Occipital lobe (tissue), 2 donors: ENCODE data around the gene AIF1. TPM values are rescaled to one million over a fixed set of nuclear protein-coding genes. Genes with fewer than 3 reads are reported as not detected.

Source experiments
- DNase-seq: peaks from one replicate; lab custom pipeline; 2025; lab: John Stamatoyannopoulos, UW
- total RNA-seq: library from RNA; depleted of rRNA; stranded (reverse); fragments of >200 nt; gene quantifications from one replicate; pipeline ENCODE4 v1.2.3, GENCODE V29; 2014

AIF1 gene
- total RNA-seq, 1 donor from 2014 or later: 4.1 TPM

DNA sequence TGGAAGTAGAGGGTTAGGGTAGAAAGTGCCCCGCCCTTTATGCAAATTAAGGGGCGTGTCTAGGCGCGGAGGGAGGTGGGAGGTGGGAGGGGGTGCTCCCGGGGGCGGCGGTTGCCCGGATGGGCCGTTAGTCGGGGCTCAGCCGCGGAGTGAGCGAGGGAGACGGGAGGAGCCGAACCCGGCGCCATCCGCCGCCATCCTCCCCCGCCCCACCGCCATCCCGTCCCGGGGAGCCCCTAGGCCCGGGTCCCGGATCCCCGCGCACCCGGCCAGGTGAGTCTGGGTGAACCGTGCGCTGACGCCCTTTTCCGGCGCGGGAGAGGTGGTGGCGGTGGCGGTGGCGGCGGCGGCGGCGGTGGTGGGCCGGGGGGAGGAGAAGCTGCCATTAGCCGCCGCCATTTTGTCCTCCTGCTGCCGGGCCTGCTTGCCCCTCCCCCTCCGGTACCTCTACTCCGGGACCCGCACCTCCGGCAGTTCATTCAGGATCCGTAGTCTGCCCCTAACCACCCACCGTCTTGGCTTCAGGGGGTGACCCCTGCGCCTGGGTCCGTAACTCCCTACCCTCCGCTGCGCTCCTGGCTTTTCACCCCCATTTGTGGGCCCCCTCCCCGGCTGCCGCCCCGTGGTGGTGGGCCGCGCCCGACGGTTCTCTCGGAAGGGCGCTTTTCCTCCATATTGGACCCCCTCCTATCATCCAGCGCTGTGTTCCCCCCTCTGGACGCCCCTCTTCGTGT is 5.7 kb downstream of the AIF1 start, which contains the start of gene PRRC2A:
PRRC2A (plus strand) TSS at position 130 of the 734 bp plus-strand sequence. CDS start 2,075 bp downstream, outside the sequence.
- no peak for DNase-seq

DNA sequence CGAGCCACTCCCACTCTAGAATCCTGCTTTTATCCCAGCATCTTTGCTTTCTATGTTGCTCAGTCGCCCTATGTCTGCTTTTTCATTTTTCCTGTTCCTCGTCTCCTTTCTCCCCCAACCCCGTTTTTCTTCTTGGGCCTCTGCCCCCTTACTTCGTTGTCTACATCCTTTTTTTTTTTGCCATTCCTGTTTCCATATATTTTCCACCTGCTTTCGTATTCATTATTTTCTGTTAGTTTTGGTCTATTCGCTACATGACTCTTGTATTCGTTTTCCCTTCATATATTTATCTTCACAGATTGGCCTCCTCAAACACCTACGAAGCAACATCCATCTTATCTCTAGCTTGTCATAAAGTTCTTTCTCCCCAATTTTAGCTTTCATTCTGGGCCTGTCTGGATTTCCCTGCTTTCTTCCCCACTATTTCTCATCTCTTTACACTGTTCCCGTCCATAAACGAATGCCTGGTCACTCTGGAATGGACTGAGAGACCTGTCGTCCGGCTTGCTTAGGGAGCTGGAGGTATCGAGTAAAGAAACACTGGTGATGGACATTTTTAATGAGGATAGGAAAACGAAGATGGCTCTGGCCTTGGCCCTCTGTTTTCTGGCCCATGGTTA is 6.4 kb downstream of the AIF1 start:
- DNase-seq: no peak

DNA sequence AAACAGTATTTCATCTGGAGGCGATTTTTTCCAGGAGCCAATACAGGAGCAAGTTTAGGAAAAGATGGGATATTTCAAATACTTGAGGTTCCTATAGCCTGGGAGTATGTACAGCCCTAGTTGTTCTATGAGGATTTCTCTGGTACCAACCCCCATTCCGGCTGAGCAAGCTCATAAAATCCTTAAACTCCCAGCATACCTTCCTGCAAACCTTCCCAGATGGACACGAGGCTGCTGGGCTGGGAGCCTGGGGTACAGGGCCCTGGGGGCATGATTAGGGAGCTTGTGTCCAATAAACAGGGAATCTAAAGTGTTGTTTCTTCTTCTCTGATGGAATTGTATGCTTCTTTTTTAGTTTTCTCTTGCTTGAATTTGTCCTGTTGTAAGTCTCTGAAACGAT is 7.0 kb downstream of the AIF1 start:
- no peak for DNase-seq

DNA sequence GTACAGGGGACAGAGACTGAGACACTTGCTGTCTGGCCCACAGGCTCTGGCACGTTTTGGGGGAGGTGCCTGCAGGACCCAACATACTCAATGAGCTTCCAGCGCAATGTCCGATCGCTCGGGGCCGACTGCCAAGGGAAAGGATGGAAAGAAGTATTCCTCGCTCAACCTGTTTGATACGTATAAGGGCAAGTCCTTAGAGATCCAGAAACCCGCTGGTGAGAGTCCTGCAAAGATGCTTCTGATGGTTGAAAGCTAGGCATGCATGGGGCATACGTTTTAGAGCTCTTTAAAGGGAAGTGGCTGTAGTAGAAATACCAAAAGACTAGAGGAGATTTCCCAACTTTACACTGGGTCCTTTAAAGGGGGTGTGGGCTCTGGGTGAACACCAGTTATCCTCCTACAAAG is 7.7 kb downstream of the AIF1 start:
- no peak for DNase-seq

DNA sequence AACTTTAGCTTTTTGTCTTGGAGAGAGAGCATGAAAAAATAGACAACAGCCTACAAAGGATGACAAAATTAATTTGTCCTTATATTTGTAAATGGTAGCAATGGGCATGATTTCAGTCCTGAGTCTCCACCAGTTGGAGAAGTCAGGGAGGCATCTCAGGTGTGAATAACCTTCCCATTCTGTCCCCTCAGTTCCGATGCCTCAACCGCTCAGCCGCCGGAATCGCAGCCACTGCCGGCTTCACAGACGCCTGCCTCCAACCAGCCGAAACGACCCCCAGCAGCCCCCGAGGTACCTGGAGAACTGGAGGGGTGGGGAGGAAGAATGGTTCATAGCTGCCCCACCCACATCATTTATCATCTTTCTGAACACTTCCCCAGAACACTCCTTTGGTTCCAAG is 9.0 kb downstream of the AIF1 start:
- no peak for DNase-seq

DNA sequence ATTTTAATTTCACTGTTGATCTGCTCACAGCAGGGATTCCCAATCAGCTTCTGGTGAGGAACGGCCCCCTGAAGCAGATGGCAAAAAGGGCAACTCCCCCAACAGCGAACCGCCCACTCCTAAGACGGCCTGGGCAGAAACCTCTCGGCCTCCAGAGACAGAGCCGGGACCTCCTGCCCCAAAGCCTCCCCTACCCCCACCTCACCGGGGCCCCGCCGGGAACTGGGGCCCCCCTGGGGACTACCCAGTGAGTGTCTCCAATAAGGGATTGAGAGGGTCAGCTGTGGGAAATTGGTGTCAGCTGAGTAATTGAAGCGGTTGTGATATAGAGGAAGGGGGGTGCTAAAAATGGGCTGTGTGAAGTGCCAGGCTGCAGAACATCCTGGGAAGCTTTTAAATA is 11.9 kb downstream of the AIF1 start:
- no peak for DNase-seq

DNA sequence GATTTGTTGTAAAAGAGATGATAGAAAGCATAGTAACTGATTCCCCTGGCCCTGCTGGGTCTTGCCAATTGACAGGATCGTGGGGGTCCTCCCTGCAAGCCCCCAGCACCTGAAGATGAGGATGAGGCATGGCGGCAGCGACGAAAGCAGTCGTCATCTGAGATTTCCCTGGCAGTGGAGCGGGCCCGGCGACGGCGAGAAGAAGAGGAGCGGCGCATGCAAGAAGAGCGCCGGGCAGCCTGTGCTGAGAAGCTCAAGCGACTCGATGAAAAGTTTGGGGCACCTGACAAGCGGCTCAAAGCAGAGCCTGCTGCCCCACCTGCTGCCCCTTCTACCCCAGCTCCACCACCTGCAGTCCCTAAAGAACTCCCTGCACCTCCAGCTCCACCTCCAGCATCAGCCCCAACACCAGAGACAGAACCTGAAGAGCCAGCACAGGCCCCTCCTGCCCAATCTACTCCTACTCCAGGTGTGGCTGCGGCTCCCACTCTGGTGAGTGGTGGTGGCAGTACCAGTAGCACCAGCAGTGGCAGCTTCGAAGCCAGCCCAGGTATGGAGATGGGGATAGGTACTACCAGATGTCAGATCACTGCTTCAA is 12.8 kb downstream of the AIF1 start:
- no peak for DNase-seq

DNA sequence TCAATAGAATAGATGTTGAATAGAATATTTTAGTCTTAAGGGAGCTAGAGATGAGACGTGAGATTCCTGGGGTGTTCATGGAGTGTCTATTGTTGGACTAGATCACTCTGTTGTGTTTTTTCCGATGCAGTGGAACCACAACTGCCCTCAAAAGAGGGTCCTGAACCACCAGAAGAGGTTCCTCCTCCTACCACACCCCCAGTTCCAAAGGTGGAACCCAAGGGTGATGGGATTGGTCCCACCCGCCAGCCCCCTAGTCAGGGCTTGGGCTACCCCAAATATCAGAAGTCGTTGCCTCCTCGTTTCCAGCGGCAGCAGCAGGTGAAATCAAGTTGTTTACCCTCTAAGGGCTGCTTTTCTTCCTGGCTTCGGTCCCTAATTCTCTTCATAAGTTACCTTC is 14.0 kb downstream of the AIF1 start:
- no peak for DNase-seq

DNA sequence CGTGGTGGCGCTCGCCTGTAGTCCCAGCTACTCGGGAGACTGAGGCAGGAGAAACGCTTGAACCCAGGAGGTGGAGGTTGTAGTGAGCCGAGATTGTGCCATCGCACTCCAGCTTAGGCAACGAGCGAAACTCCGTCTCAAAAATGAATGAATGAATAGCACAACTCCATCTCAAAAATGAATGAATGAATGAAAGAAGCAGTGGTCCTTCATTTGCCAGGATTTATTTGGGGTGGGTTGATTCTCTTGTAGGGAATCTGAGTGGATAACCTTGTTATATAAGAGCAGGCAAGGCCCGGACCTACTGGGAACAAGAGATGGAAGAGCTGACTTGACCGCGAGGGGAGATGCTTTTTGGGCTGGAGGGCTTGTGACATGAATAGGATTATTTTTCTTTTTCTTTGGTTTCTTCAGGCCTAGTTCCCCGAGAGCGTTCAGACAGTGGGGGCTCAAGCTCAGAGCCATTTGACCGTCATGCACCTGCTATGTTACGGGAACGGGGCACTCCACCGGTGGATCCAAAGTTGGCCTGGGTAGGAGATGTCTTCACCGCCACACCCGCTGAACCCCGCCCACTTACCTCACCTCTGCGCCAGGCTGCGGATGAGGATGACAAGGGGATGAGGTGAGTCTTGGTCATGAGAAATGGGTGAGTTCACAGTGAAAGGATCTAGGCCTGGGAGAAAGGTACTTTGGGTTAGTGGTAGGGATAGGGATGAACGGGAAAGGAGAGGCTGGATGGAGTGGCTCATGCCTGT is 15.3 kb downstream of the AIF1 start:
- no peak for DNase-seq

DNA sequence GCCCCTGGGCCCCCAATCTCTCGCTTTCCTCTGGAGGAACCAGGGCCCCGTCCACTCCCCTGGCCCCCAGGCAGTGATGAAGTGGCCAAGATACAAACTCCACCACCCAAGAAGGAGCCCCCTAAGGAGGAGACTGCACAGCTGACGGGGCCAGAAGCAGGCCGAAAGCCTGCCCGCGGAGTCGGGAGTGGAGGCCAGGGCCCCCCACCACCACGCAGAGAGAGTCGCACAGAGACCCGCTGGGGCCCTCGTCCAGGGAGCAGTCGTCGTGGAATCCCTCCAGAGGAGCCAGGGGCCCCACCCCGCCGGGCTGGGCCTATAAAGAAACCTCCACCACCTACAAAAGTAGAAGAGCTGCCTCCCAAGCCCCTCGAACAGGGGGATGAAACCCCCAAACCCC is 16.2 kb downstream of the AIF1 start:
- DNase-seq: no peak

DNA sequence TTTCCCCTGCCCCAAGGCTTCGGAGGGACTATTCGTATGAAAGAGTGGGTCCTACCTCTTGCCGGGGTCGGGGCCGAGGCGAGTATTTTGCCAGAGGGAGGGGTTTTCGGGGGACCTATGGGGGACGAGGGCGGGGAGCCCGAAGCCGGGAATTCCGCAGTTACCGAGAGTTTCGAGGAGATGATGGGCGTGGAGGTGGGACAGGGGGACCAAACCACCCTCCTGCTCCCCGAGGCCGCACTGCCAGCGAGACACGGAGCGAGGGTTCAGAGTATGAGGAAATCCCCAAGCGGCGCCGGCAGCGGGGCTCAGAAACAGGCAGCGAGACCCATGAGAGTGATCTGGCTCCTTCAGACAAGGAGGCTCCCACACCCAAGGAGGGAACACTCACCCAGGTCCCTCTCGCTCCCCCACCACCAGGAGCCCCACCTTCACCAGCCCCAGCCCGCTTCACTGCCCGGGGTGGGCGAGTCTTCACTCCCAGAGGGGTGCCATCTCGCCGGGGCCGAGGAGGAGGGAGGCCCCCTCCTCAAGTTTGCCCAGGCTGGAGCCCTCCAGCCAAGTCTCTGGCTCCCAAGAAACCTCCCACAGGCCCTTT is 16.7 kb downstream of the AIF1 start:
- no peak for DNase-seq

DNA sequence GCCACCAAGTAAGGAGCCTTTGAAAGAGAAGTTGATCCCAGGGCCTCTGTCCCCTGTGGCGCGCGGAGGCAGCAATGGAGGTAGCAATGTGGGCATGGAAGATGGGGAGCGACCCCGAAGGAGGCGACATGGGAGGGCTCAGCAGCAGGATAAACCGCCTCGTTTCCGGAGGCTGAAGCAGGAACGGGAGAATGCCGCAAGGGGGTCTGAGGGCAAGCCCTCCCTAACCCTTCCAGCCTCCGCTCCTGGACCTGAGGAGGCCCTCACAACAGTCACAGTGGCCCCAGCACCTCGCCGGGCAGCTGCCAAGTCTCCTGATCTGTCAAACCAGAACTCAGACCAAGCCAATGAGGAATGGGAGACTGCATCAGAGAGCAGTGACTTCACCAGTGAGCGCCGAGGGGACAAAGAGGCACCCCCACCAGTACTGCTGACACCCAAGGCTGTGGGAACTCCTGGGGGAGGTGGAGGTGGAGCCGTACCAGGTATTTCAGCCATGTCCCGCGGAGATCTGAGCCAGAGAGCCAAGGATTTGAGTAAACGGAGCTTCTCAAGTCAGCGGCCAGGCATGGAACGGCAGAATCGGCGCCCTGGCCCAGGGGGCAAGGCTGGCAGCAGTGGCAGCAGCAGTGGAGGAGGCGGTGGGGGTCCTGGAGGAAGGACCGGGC is 17.4 kb downstream of the AIF1 start:
- no peak for DNase-seq

DNA sequence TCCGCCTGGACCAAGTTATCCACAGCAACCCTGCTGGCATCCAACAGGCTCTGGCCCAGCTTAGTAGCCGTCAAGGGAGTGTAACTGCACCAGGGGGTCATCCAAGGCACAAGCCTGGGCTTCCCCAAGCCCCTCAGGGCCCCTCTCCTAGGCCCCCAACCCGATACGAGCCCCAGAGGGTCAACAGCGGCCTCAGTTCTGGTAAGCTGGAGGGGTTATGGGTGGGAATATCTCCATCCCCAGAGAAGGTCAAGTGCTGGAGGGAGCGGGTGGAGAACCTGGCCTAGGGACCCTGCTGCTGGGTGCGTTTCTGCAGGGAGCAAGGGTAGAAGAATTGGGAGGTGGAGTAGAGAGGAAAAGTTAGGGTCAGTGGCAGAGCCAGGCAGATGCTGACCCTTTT is 18.4 kb downstream of the AIF1 start:
- DNase-seq: no peak

DNA sequence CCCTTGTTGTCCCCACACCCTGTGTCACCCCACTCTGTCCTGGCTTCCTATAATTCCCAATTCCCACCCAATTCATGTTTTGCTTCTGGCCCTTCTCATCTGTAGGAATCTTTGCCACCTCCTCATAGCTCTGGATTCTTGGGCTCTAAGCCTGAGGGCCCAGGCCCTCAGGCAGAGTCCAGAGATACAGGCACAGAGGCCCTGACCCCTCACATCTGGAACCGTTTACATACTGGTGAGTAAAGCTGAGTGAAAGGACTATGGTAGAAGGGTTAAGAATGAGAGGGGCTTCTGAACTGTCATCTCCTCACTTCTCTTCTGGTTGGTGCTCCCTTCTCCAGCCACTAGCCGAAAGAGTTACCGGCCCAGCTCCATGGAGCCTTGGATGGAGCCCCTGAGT is 19.1 kb downstream of the AIF1 start:
- no peak for DNase-seq

DNA sequence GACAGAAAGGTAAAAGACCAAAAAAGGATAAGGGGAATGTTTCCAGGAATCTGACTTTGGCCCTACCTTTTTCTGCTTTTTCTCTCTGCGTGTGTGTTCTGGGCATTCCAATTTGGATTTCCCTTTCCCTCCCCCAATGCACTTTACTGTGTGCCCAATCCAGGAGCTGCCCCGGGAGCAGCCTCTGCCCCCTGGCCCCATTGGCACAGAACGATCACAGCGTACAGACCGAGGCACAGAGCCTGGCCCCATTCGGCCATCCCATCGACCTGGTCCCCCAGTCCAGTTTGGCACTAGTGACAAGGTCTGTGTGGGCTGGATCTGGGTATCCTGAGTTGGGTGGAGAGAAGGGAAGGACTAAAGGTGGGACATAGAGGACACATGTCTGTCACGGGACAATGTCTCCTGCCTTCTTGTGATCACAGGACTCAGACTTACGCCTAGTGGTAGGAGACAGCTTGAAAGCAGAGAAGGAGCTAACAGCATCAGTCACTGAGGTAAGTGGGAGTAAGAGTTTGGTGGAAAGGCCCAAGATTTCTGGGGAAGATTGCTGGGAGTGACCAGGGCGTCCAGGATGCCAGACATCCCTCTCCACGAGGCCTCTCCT is 20.0 kb downstream of the AIF1 start:
- no peak for DNase-seq

DNA sequence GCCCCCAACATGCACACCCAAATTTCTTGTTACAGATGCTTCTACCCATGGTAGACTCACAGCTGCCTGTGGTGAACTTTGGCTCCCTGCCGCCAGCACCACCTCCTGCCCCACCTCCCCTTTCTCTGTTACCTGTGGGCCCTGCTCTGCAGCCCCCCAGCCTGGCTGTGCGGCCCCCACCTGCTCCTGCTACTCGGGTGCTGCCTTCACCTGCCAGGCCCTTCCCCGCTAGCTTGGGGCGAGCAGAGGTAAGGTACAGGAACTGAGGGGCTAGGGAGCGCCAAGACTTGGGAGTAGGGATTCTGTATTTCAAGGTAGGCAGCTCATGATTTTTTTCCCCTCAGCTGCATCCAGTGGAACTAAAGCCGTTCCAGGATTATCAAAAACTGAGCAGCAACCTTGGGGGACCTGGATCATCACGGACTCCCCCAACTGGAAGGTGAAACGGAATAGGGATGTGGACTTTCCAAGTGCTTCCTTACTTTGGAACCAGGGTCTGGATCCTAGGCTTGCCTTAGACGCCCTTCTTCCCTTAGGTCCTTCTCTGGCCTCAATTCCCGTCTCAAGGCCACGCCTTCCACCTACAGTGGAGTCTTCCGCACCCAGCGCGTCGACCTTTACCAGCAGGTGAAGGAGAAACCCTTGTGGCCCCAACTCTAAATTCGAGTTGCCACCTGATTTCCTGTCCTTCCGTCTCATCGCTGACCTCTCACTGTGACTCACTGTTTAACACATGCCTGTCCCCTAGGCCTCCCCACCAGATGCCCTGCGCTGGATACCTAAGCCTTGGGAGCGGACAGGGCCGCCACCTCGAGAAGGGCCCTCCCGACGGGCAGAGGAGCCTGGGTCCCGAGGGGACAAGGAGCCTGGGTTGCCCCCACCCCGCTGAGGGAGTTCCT is 21.9 kb downstream of the AIF1 start:
- no peak for DNase-seq

DNA sequence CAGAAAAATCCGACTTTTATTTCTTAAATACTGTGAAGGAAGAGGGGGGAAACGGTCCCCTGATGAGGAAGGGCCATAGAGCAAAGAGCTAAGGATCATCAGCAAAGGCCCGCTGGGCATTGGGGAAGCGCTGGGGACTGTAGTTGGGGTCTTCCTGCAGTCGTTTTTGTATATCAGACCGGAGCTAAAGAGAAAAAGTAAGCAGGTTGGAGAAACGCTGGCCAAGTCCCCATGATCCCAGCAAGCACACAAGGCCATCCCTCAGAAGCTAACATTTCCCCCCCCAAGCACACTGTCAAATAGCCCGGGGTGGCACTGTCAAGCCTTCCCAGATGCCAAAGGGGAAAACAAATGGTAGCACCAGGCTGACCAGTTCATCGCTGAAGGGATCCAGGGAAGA is 24.0 kb downstream of the AIF1 start:
- DNase-seq: no peak

DNA sequence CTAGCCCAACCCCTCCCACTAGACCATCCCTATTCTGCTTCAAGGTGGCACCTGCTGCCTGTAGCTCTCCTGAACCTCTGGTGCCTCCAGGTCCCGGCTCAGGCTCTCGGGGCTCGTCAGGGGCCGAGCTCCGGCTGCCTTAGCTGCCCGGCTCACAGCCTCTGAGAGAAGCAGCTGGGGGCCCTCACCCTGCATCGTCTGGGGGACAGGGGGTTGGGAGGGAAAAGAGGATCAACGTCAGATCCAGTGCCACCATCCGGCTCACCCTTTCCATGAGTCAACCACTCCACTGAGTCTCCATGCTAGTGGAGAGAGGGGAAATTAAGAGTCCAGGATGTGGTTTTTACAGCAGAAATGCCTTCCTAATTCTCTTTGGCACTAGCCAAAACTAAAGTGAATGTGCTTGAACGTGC is 24.4 kb downstream of the AIF1 start:
- DNase-seq: no peak

DNA sequence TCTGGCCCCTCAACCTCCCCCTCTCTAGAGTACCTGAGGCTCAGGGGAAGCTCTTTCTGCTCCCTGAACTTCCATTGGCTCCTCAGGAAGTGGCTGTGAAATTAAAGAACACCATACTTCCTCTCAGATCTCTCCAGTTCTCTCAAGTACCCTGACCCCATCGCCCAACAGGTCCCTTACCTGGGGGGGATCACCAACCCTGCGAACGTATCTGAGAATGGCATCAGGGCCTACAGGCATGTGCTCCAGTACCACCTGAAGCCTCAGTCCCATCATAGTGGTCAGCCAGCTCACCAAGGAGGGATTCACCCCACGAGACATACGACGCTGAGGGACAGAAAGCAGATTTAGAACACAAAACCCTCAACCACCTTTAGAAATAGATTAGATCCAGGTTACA is 25.6 kb downstream of the AIF1 start:
- DNase-seq: no peak

DNA sequence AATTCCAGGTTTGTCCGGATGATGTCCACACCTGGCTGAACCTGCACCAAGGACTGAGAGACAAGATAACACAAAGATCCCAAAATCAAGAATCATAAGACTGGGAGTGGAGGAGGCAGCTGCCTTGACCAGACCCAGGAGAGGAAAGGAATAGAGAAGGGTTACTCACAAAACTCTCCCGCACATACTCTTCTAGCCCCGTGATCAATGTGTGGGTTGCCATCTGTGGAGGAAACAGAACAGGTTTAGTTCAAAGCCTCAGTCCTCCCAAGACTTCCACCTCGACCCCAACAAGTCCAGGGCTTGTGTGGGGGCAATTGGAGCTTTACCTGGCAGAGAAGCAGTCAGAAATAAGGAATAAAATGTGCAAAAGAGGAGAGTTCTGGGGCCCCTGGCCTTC is 26.3 kb downstream of the AIF1 start:
- DNase-seq: no peak
